ENCODE data around the gene OBSCN.

DNA sequence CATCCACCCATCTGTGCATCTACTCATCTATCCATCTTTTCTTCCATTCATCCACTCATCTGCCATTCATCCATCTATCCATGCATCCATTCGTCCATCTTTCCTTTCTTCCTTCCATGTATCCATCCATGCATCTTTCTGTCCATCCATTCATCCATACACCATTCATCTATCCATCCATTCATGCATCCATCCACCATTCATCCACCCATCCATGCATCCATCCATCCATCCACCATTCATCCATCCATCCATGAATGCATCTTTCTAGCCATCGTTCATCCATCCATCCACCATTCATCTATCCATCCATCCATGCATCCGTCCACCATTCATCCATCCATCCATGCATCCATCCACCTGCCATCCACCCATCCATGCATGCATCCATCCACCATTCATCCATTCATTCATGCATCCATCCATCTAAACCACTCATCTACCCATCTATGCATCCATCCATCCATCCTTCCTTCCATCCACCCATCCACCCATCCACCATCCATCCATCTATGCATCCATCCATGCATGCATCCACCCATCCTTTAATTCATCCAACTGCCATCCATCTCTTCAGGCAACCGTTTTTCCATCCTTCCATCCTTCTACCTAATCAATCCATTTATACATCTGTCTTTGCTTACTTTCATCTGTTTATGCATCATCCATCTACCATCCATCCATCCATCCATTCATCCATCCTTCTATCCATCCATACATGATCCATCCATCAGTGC, 111.7 kb downstream of the OBSCN start:
- TF ChIP-seq EZH2phosphoT487 (IDR thresholded peaks at IDR 0.05; ENCODE audit: insufficient read depth, low read depth) (no peak), EZH2 (IDR thresholded peaks at IDR 0.05; ENCODE audit: insufficient read depth, poor library complexity, severe bottlenecking) (no peak)
